HG02852 (cell line): ENCODE data around the gene MYO1A.
"Not testable (repeated sequence)": the region's sequence is repeated elsewhere in the genome, so short reads cannot be mapped to it uniquely, and the experiment has no call there.

Source experiments
- ATAC-seq: cut with Tn5 transposase; IDR thresholded peaks from one replicate; pipeline ENCODE4 v1.9.1; 2021; ENCODE audit warnings: mild to moderate bottlenecking, moderate library complexity; ENCODE audit not compliant: unreplicated experiment

The MYO1A gene

GRCh38 chr12:56996793-56997545 lies 53.0 kb downstream of the MYO1A start:
- no peak for ATAC-seq

- ATAC-seq = no peak
These were observed 53.9 kb downstream of the MYO1A start for GRCh38 chr12:56995930-56996496.

- no peak for ATAC-seq
These were observed 54.6 kb downstream of the MYO1A start for GRCh38 chr12:56995201-56995929.

- no peak for ATAC-seq
These were observed 55.6 kb downstream of the MYO1A start for GRCh38 chr12:56994231-56994746.

GRCh38 chr12:56993346-56993745 lies 56.6 kb downstream of the MYO1A start:
- no peak for ATAC-seq

- ATAC-seq = no peak
These were observed 58.3 kb downstream of the MYO1A start for GRCh38 chr12:56991319-56992246.

GRCh38 chr12:56990648-56991318 lies 59.1 kb downstream of the MYO1A start:
- no peak for ATAC-seq

GRCh38 chr12:56989861-56990610 lies 59.9 kb downstream of the MYO1A start:
- no peak for ATAC-seq

- no peak for ATAC-seq
These were observed 61.7 kb downstream of the MYO1A start for GRCh38 chr12:56988207-56988739.

- ATAC-seq = peak; percentile 51
These were observed 62.3 kb downstream of the MYO1A start for GRCh38 chr12:56987551-56988053.

GRCh38 chr12:56987011-56987410 lies 62.9 kb downstream of the MYO1A start:
- no peak for ATAC-seq

GRCh38 chr12:56985714-56986113 lies 64.2 kb downstream of the MYO1A start:
- not testable (repeated sequence) for ATAC-seq

- no peak for ATAC-seq
These were observed 66.5 kb downstream of the MYO1A start for GRCh38 chr12:56983386-56983785.

- not testable (repeated sequence) for ATAC-seq
These were observed 67.2 kb downstream of the MYO1A start for GRCh38 chr12:56982578-56983236.

GRCh38 chr12:56980941-56981530 lies 68.9 kb downstream of the MYO1A start:
- no peak for ATAC-seq

- no peak for ATAC-seq
These were observed 69.7 kb downstream of the MYO1A start for GRCh38 chr12:56980268-56980667.

GRCh38 chr12:56979628-56980027 lies 70.3 kb downstream of the MYO1A start:
- ATAC-seq = no peak
